ENCODE data around the gene RAB36. TPM values are rescaled to one million over a fixed set of nuclear protein-coding genes. Genes with fewer than 3 reads are reported as not detected.
"Not testable (repeated sequence)": the region's sequence is repeated elsewhere in the genome, so short reads cannot be mapped to it uniquely, and the experiment has no call there.

RAB36 gene
- total and polyA plus RNA-seq, 4 donors = 5.4 to 15.1 (median 13.3) TPM

GRCh38 chr22:23136991-23137390 lies 8.3 kb upstream of the RAB36 start:
- 90% methylated on average over 2 of the region's 4 CpGs for WGBS (ENCODE audit: insufficient coverage)
- not testable (repeated sequence) for H3K4me3 ChIP-seq (ENCODE audit: low read depth, low read length)

GRCh38 chr22:23137468-23137867 lies 7.8 kb upstream of the RAB36 start:
- Histone ChIP-seq H3K4me1 (ENCODE audit: control insufficient read depth, insufficient read depth, low read length) (peaks cover 14% of the 10 kb centered on the region), H3K27me3 (ENCODE audit: control insufficient read depth, insufficient read depth, low read length) (no peaks in the 10 kb centered on the region), H3K9me3 (ENCODE audit: control insufficient read depth, insufficient read depth, low read length) (no peaks in the 10 kb centered on the region), H3K4me3 (ENCODE audit: low read depth, low read length) (no peak overlapping the region), H3K36me3 (ENCODE audit: control insufficient read depth, insufficient read depth, low read length) (no peaks in the 10 kb centered on the region), H3K27ac (ENCODE audit: low read depth, low read length) (no peak overlapping the region)
- no peak for DNase-seq (ENCODE audit: low read depth in 4 of 6, low spot score in 6 of 6)
- WGBS (ENCODE audit: insufficient coverage) = no CpG with 5 or more reads among the region's 3 CpGs

More at GRCh38 chr22:23136991-23137390, 8.3 kb upstream of the RAB36 start:
- H3K9me3 ChIP-seq (ENCODE audit: control insufficient read depth, insufficient read depth, low read length); H3K27ac ChIP-seq (ENCODE audit: low read depth, low read length); H3K27me3 ChIP-seq (ENCODE audit: control insufficient read depth, insufficient read depth, low read length); DNase-seq (ENCODE audit: low read depth in 4 of 6, low spot score in 6 of 6); H3K36me3 ChIP-seq (ENCODE audit: control insufficient read depth, insufficient read depth, low read length); H3K4me1 ChIP-seq (ENCODE audit: control insufficient read depth, insufficient read depth, low read length): not testable (repeated sequence)

DNA sequence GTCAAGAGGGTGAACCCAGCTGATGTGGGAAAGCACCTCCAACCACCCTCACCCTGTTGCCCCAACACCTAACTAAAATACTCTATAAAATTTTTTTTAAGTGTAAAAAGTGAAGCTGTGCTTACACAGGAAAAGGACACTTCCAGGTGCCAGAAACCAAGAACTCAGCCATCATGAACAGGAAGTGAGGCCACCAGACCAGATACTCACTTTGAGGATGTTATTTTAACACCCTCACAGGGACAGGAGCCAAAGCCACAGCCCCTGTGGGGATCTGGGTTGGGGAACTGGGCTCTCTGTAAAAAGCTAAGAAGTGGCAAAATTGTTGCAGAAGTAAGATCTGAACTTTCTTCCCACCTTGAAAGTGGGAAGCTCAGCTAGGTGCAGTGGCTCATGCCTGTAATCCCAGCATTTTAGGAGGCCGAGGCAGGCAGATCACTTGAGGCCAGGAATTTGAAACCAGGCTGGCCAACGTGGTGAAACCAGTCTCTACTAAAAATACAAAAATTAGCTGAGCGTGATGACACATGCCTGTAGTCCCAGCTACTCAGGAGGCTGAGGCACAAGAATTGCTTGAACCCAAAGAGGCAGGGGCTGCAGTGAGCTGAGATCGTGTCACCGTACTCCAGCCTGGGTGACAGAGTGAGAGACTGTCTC lies 7.2 kb upstream of the RAB36 start:
- H3K27ac ChIP-seq (ENCODE audit: low read depth, low read length) = no peak overlapping the region
- no peaks in the 10 kb centered on the region for H3K36me3 ChIP-seq (ENCODE audit: control insufficient read depth, insufficient read depth, low read length)
- no peaks in the 10 kb centered on the region for H3K9me3 ChIP-seq (ENCODE audit: control insufficient read depth, insufficient read depth, low read length)
- H3K4me1 ChIP-seq (ENCODE audit: control insufficient read depth, insufficient read depth, low read length) = peaks cover 18% of the 10 kb centered on the region
- no peaks in the 10 kb centered on the region for H3K27me3 ChIP-seq (ENCODE audit: control insufficient read depth, insufficient read depth, low read length)
- WGBS (ENCODE audit: insufficient coverage) = 60% methylated on average over 4 of the region's 5 CpGs
- H3K4me3 ChIP-seq (ENCODE audit: low read depth, low read length) = no peak overlapping the region
- no peak for DNase-seq (ENCODE audit: low read depth in 4 of 6, low spot score in 6 of 6)

- H3K4me1 ChIP-seq (ENCODE audit: control insufficient read depth, insufficient read depth, low read length) = peaks cover 18% of the 10 kb centered on the region
- H3K9me3 ChIP-seq (ENCODE audit: control insufficient read depth, insufficient read depth, low read length) = no peaks in the 10 kb centered on the region
- no peak for DNase-seq (ENCODE audit: low read depth in 4 of 6, low spot score in 6 of 6)
- no peaks in the 10 kb centered on the region for H3K27me3 ChIP-seq (ENCODE audit: control insufficient read depth, insufficient read depth, low read length)
- no peak overlapping the region for H3K4me3 ChIP-seq (ENCODE audit: low read depth, low read length)
- 82% methylated on average over 10 of the region's 12 CpGs for WGBS (ENCODE audit: insufficient coverage)
- no peaks in the 10 kb centered on the region for H3K36me3 ChIP-seq (ENCODE audit: control insufficient read depth, insufficient read depth, low read length)
- H3K27ac ChIP-seq (ENCODE audit: low read depth, low read length) = no peak overlapping the region
These were observed 6.5 kb upstream of the RAB36 start for GRCh38 chr22:23138584-23139435.

- Histone ChIP-seq H3K9me3 (ENCODE audit: control insufficient read depth, insufficient read depth, low read length) (no peaks in the 10 kb centered on the region), H3K27ac (ENCODE audit: low read depth, low read length) (no peak overlapping the region), H3K4me3 (ENCODE audit: low read depth, low read length) (no peak overlapping the region), H3K36me3 (ENCODE audit: control insufficient read depth, insufficient read depth, low read length) (no peaks in the 10 kb centered on the region), H3K4me1 (ENCODE audit: control insufficient read depth, insufficient read depth, low read length) (peaks cover 26% of the 10 kb centered on the region), H3K27me3 (ENCODE audit: control insufficient read depth, insufficient read depth, low read length) (no peaks in the 10 kb centered on the region)
- DNase-seq (ENCODE audit: low read depth in 4 of 6, low spot score in 6 of 6) = no peak
These were observed 4.9 kb upstream of the RAB36 start for GRCh38 chr22:23140385-23140784.

DNA sequence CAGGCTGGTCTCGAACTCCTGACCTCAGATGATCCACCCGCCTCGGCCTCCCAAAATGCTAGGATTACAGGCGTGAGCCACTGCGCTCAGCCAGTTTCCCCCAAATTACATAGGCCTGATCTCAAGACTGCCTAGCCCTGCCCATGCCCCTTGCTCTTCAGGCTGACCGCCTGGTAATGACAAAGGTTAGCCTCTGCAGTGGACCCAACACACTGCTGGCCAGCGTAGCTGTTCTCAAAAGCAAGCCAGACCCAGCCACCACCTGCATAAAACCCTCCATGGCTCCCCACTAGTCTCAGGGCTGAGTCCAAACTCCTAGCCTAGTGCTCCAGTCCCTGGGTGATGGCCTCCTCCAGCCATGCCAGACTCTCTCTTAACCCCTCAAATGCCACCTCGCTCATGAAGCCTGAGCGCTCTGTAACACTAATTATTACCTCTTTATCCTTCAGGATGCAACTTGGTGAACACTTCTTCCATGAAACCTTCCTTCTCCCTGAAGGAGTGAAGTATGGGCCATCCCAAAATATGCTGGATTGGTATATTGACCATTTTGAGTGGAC lies 2.7 kb upstream of the RAB36 start:
- Histone ChIP-seq H3K27ac (ENCODE audit: low read depth, low read length) (peak overlapping the region; percentile 80), H3K4me3 (ENCODE audit: low read depth, low read length) (no peak overlapping the region), H3K9me3 (ENCODE audit: control insufficient read depth, insufficient read depth, low read length) (no peaks in the 10 kb centered on the region), H3K36me3 (ENCODE audit: control insufficient read depth, insufficient read depth, low read length) (no peaks in the 10 kb centered on the region), H3K4me1 (ENCODE audit: control insufficient read depth, insufficient read depth, low read length) (peaks cover 42% of the 10 kb centered on the region), H3K27me3 (ENCODE audit: control insufficient read depth, insufficient read depth, low read length) (no peaks in the 10 kb centered on the region)
- DNase-seq (ENCODE audit: low read depth in 4 of 6, low spot score in 6 of 6) = no peak
- WGBS (ENCODE audit: insufficient coverage) = 80% methylated on average over 9 of the region's 9 CpGs

DNA sequence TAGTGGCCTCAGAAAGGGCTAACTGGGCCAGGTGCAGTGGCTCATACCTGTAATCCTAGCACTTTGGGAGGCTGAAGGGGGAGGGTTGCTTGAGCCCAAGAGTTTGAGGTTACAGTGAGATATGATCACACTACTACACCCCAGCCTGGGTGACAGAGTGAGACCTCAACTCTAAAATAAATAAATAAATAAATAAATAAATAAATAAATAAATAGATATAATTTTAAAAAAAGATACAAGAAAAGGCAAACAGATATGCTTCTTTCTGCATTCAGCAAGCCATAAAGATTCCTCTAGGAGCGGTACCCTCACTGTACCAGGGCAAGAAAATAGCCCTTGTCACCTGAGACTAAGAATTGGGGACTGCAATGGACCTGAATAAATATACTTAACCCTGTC lies 2.2 kb upstream of the RAB36 start:
- WGBS (ENCODE audit: insufficient coverage) = 88% methylated on average over 1 of the region's 1 CpG
- H3K27ac ChIP-seq (ENCODE audit: low read depth, low read length) = no peak overlapping the region

GRCh38 chr22:23144432-23144831 lies 845 bp upstream of the RAB36 start:
- no peak overlapping the region for H3K27ac ChIP-seq (ENCODE audit: low read depth, low read length)
- no peak for DNase-seq (ENCODE audit: low read depth in 4 of 6, low spot score in 6 of 6)
- WGBS (ENCODE audit: insufficient coverage) = 100% methylated on average over 1 of the region's 4 CpGs
- H3K4me1 ChIP-seq (ENCODE audit: control insufficient read depth, insufficient read depth, low read length) = peaks cover 42% of the 10 kb centered on the region
- no peaks in the 10 kb centered on the region for H3K9me3 ChIP-seq (ENCODE audit: control insufficient read depth, insufficient read depth, low read length)
- H3K4me3 ChIP-seq (ENCODE audit: low read depth, low read length) = peak overlapping the region; percentile 57
- H3K27me3 ChIP-seq (ENCODE audit: control insufficient read depth, insufficient read depth, low read length) = no peaks in the 10 kb centered on the region
- H3K36me3 ChIP-seq (ENCODE audit: control insufficient read depth, insufficient read depth, low read length) = peaks cover 4% of the 10 kb centered on the region

More for the DNA sequence above, 2.2 kb upstream of the RAB36 start:
- DNase-seq (ENCODE audit: low read depth in 4 of 6, low spot score in 6 of 6) = no peak
- H3K4me1 ChIP-seq (ENCODE audit: control insufficient read depth, insufficient read depth, low read length) = peaks cover 42% of the 10 kb centered on the region
- H3K27me3 ChIP-seq (ENCODE audit: control insufficient read depth, insufficient read depth, low read length) = no peaks in the 10 kb centered on the region
- no peaks in the 10 kb centered on the region for H3K36me3 ChIP-seq (ENCODE audit: control insufficient read depth, insufficient read depth, low read length)
- no peaks in the 10 kb centered on the region for H3K9me3 ChIP-seq (ENCODE audit: control insufficient read depth, insufficient read depth, low read length)
- no peak overlapping the region for H3K4me3 ChIP-seq (ENCODE audit: low read depth, low read length)

GRCh38 chr22:23145878-23146470 lies 697 bp downstream of the RAB36 start:
- peaks cover 42% of the 10 kb centered on the region for H3K4me1 ChIP-seq (ENCODE audit: control insufficient read depth, insufficient read depth, low read length)
- 17% methylated on average over 1 of the region's 2 CpGs for WGBS (ENCODE audit: insufficient coverage)
- peak overlapping the region; percentile 84 for H3K27ac ChIP-seq (ENCODE audit: low read depth, low read length)
- peak overlapping the region; percentile 57 for H3K4me3 ChIP-seq (ENCODE audit: low read depth, low read length)
- H3K27me3 ChIP-seq (ENCODE audit: control insufficient read depth, insufficient read depth, low read length) = no peaks in the 10 kb centered on the region
- no peaks in the 10 kb centered on the region for H3K9me3 ChIP-seq (ENCODE audit: control insufficient read depth, insufficient read depth, low read length)
- H3K36me3 ChIP-seq (ENCODE audit: control insufficient read depth, insufficient read depth, low read length) = peaks cover 17% of the 10 kb centered on the region
- no peak for DNase-seq (ENCODE audit: low read depth in 4 of 6, low spot score in 6 of 6)
